Osteoblast (primary cell): ENCODE measurements around the gene SSTR5. TPM values are rescaled to one million over a fixed set of nuclear protein-coding genes. Genes with fewer than 3 reads are reported as not detected.

Experiments
- DNase-seq: peaks from one replicate; pipeline ENCODE4 v3.0.0; 2011; ENCODE audit warnings: low spot score, mixed read lengths; ENCODE audit not compliant: insufficient read length; ENCODE audit errors: missing footprints
- H2AFZ ChIP-seq: 2 replicates; pipeline ENCODE4 v1.6.0; 2011; ENCODE audit warnings: mild to moderate bottlenecking, low read length
- H3K27ac ChIP-seq: 2 replicates; pipeline ENCODE4 v1.5.1; 2011; ENCODE audit warnings: mild to moderate bottlenecking, low read depth, low read length, moderate library complexity
- H3K27me3 ChIP-seq: 2 replicates; pipeline ENCODE4 v1.6.0; 2012; ENCODE audit warnings: mild to moderate bottlenecking, control low read depth, inconsistent platforms, low read length, moderate library complexity; ENCODE audit not compliant: insufficient read depth
- H3K36me3 ChIP-seq: 2 replicates; pipeline ENCODE4 v1.5.1; 2011; ENCODE audit warnings: mild to moderate bottlenecking, low read length, control low read depth, moderate library complexity; ENCODE audit not compliant: insufficient read depth
- H3K4me1 ChIP-seq: 2 replicates; pipeline ENCODE4 v1.5.1; 2011; ENCODE audit warnings: mild to moderate bottlenecking, low read length, control low read depth, moderate library complexity; ENCODE audit not compliant: insufficient read depth
- H3K4me2 ChIP-seq: 2 replicates; pipeline ENCODE4 v1.6.0; 2011; ENCODE audit warnings: mild to moderate bottlenecking, low read length; ENCODE audit not compliant: insufficient read depth
- H3K4me3 ChIP-seq: fragments of 200-600 bp; sonication (generic); 3 replicates; pipeline ENCODE4 v1.5.1; 2012; ENCODE audit warnings: mild to moderate bottlenecking, low read length, inconsistent platforms; ENCODE audit not compliant: insufficient read depth
- H3K79me2 ChIP-seq: 2 replicates; pipeline ENCODE4 v1.6.0; 2012; ENCODE audit warnings: mild to moderate bottlenecking, low read length, control low read depth, inconsistent platforms; ENCODE audit not compliant: insufficient read depth
- H3K9me3 ChIP-seq: 2 replicates; pipeline ENCODE4 v1.5.1; 2011; ENCODE audit warnings: low read depth, low read length, control low read depth
- H4K20me1 ChIP-seq: 2 replicates; pipeline ENCODE4 v1.6.0; 2012; ENCODE audit warnings: mild to moderate bottlenecking, low read length, control low read depth; ENCODE audit not compliant: insufficient read depth
- CTCF ChIP-seq: IDR thresholded peaks from 2 replicates; pipeline ENCODE4 v1.5.1; 2011; ENCODE audit warnings: mild to moderate bottlenecking, low read depth, low read length, moderate library complexity; ENCODE audit errors: extremely low read depth
- total RNA-seq: library from RNA; depleted of rRNA; stranded (reverse); fragments of >200 nt; gene quantifications from 2 replicates; pipeline ENCODE4 v1.2.3, GENCODE V29; 2012

SSTR5 gene
- total RNA-seq, 1 donor: not detected

- DNase-seq: no peak
- Histone ChIP-seq H2AFZ (no peak overlapping the region), H3K4me3 (no peak overlapping the region), H4K20me1 (no peaks in the 10 kb centered on the region), H3K4me1 (no peaks in the 10 kb centered on the region), H3K4me2 (no peak overlapping the region), H3K79me2 (no peaks in the 10 kb centered on the region), H3K27ac (no peak overlapping the region), H3K9me3 (no peaks in the 10 kb centered on the region), H3K27me3 (peaks cover 5% of the 10 kb centered on the region), H3K36me3 (no peaks in the 10 kb centered on the region)
- no peak for TF ChIP-seq CTCF
Measured at GRCh38 chr16:1052721-1053120, 19.8 kb upstream of the SSTR5 start.

DNA sequence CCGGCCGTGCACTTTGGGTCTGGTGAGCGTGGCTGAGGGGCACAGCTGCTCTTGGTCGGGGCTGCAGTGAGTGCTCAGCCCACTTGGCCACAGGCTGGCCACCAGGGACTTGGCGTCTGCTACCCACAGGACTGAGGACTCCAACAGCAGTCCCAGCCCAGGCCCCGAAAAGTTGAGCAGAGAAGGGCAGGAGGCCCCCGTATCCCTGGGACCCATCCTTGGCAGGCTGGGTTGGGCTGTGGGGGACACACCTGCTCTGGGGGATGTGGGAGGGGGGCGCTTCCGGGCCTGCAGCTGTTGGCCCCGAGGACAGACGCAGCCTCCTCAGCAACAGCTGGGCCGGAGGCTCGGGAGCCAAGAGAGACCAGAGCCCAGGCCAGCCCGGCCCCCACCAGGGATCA lies 19.4 kb upstream of the SSTR5 start:
- TF ChIP-seq CTCF: no peak
- no peak overlapping the region for H3K27ac ChIP-seq
- no peak overlapping the region for H2AFZ ChIP-seq
- H3K79me2 ChIP-seq: no peaks in the 10 kb centered on the region
- H3K9me3 ChIP-seq: no peaks in the 10 kb centered on the region
- H3K4me1 ChIP-seq: no peaks in the 10 kb centered on the region
- DNase-seq: no peak
- H4K20me1 ChIP-seq: no peaks in the 10 kb centered on the region
- H3K27me3 ChIP-seq: peaks cover under 1% of the 10 kb centered on the region
- no peak overlapping the region for H3K4me2 ChIP-seq
- no peaks in the 10 kb centered on the region for H3K36me3 ChIP-seq
- H3K4me3 ChIP-seq: no peak overlapping the region

- no peaks in the 10 kb centered on the region for H3K4me1 ChIP-seq
- H3K36me3 ChIP-seq: no peaks in the 10 kb centered on the region
- TF ChIP-seq CTCF: no peak
- no peak overlapping the region for H2AFZ ChIP-seq
- no peaks in the 10 kb centered on the region for H3K9me3 ChIP-seq
- no peaks in the 10 kb centered on the region for H3K79me2 ChIP-seq
- H4K20me1 ChIP-seq: no peaks in the 10 kb centered on the region
- H3K27me3 ChIP-seq: no peaks in the 10 kb centered on the region
- no peak overlapping the region for H3K27ac ChIP-seq
- H3K4me2 ChIP-seq: no peak overlapping the region
- no peak overlapping the region for H3K4me3 ChIP-seq
- no peak for DNase-seq
Measured at GRCh38 chr16:1053700-1054368, 18.7 kb upstream of the SSTR5 start.

- DNase-seq: peak; percentile 99
- H3K9me3 ChIP-seq: no peaks in the 10 kb centered on the region
Measured at GRCh38 chr16:1054660-1055556, 17.6 kb upstream of the SSTR5 start.

More at GRCh38 chr16:1054660-1055556, 17.6 kb upstream of the SSTR5 start:
- Histone ChIP-seq H3K27ac (no peak overlapping the region), H3K36me3 (no peaks in the 10 kb centered on the region), H3K4me1 (no peaks in the 10 kb centered on the region), H3K79me2 (no peaks in the 10 kb centered on the region), H2AFZ (no peak overlapping the region), H3K4me2 (no peak overlapping the region), H3K4me3 (no peak overlapping the region), H4K20me1 (no peaks in the 10 kb centered on the region), H3K27me3 (no peaks in the 10 kb centered on the region)
- peak; percentile 67 for TF ChIP-seq CTCF
